Measurements from ENCODE around the gene PRR7. TPM values are rescaled to one million over a fixed set of nuclear protein-coding genes. Genes with fewer than 3 reads are reported as not detected.

The PRR7 gene
- total RNA-seq, 1 experiment from 2014 or later: 4.7 TPM

DNA sequence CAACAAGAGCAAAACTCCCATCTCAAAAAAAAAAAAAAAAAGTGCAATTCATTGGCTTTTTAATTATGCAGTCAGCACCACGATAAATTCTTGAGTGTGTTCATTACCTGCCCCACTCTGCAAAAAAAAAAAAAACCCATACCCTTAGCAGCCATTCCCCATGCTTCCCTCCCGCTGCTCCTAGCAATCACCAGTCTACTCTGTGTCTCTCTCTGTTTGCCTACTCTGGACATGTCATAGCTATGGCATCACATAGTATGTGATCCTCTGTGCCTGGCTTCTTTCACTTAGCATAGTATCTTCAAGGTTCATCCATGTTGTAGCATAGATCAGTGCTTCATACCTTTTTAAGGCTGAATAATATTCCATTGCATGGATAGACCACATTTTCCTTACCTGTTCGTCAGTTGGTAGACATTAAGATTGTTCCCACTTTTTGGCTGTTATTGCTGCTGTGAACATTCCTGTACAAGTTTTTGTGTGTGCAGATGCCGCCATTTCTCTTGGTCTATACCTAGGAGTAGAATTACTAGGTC is 7.0 kb upstream of the PRR7 start:
- ChIA-PET CTCF (no interaction called here), POLR2A (no interaction called here)
- H3K27me3 ChIP-seq (replicated peaks; ENCODE audit: control insufficient read depth, insufficient read depth, low read length): no peaks in the 10 kb centered on the region
- H3K4me3 ChIP-seq (ENCODE audit: low read depth, low read length): no peak overlapping the region
- Mint-ChIP-seq H3K27me3 (ENCODE audit: insufficient read depth, unreplicated experiment) (no peaks in the 10 kb centered on the region), H3K27ac (ENCODE audit: unreplicated experiment) (no peak overlapping the region), H3K4me1 (ENCODE audit: low read depth, unreplicated experiment) (peaks cover 5% of the 10 kb centered on the region), H3K4me3 (ENCODE audit: unreplicated experiment) (no peak overlapping the region), H3K9me3 (ENCODE audit: unreplicated experiment) (no peaks in the 10 kb centered on the region), H3K36me3 (ENCODE audit: insufficient read depth, unreplicated experiment) (peaks cover 58% of the 10 kb centered on the region)
- 0 out of 2 replicates have a peak, but pooled peaks cover 3% of the 10 kb centered on the region for H3K4me1 ChIP-seq
- intact Hi-C loops (cut with micrococcal nuclease; ENCODE audit: unreplicated experiment): no loop called here
- DNase-seq: no peak
- no TSS peak for BruUV-seq (replicated peaks)
- TF ChIP-seq, protein P1, sequence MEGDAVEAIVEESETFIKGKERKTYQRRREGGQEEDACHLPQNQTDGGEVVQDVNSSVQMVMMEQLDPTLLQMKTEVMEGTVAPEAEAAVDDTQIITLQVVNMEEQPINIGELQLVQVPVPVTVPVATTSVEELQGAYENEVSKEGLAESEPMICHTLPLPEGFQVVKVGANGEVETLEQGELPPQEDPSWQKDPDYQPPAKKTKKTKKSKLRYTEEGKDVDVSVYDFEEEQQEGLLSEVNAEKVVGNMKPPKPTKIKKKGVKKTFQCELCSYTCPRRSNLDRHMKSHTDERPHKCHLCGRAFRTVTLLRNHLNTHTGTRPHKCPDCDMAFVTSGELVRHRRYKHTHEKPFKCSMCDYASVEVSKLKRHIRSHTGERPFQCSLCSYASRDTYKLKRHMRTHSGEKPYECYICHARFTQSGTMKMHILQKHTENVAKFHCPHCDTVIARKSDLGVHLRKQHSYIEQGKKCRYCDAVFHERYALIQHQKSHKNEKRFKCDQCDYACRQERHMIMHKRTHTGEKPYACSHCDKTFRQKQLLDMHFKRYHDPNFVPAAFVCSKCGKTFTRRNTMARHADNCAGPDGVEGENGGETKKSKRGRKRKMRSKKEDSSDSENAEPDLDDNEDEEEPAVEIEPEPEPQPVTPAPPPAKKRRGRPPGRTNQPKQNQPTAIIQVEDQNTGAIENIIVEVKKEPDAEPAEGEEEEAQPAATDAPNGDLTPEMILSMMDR (IDR thresholded peaks at IDR 0.05; ENCODE audit: insufficient read depth in 1 of 2, low read depth in 1 of 2, low read length in 1 of 2, severe bottlenecking in 1 of 2, unreplicated experiment in 1 of 2): no peak
- no peaks in the 10 kb centered on the region for H3K9me3 ChIP-seq
- peaks cover 5% of the 10 kb centered on the region for H3K36me3 ChIP-seq (ENCODE audit: control insufficient read depth, insufficient read depth, low read length)

DNA sequence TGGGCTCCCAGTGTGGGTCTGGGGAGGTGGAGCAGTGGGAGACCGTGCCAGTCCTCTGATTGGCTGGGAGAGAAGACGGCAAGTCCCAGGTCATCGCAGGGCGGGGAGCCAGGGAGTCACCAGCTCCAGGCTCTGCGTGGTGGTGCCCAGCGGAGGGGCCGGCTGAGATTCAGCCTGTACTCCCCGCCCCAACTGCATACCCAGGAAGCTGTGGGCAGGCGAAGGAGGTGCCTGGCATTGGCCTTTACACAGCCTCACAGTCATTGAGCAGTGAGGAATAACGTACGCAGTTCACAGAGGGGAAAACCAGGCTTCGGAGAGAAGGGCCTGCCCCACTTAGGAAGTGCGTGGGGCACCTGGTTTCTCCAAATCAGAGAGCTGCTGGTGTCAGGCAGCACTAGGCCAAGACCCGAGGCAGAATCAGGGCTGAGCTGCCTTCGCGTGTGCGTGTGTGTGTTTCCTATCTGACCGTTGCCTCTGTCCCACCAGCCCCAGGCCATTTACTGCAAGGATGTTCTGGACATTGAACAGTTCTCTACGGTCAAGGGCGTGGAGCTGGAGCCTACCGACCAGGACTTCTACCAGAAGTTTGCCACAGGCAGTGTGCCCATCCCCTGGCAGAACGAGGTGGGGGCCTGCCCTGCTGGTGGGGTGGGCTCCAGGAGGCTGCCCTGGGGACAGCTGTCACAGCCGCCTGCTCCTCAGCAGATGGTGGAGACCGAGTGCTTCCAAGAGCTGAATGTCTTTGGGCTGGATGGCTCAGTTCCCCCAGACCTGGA is 6.2 kb upstream of the PRR7 start:
- peaks cover 8% of the 10 kb centered on the region for H3K4me1 Mint-ChIP-seq (ENCODE audit: low read depth, unreplicated experiment)
- 0 out of 2 replicates have a peak, but pooled peaks cover 3% of the 10 kb centered on the region for H3K4me1 ChIP-seq
- no peak overlapping the region for H3K4me3 Mint-ChIP-seq (ENCODE audit: unreplicated experiment)
- TF ChIP-seq, protein P1 (IDR thresholded peaks at IDR 0.05; ENCODE audit: insufficient read depth in 1 of 2, low read depth in 1 of 2, low read length in 1 of 2, severe bottlenecking in 1 of 2, unreplicated experiment in 1 of 2): no peak
- H3K27me3 ChIP-seq (replicated peaks; ENCODE audit: control insufficient read depth, insufficient read depth, low read length): no peaks in the 10 kb centered on the region
- intact Hi-C loops (cut with micrococcal nuclease; ENCODE audit: unreplicated experiment): no loop called here
- no peaks in the 10 kb centered on the region for H3K27me3 Mint-ChIP-seq (ENCODE audit: insufficient read depth, unreplicated experiment)
- H3K9me3 ChIP-seq: no peaks in the 10 kb centered on the region
- POLR2A ChIA-PET: no interaction called here
- H3K36me3 Mint-ChIP-seq (ENCODE audit: insufficient read depth, unreplicated experiment): peaks cover 66% of the 10 kb centered on the region
- DNase-seq: no peak
- H3K36me3 ChIP-seq (ENCODE audit: control insufficient read depth, insufficient read depth, low read length): peaks cover 2% of the 10 kb centered on the region
- H3K27ac Mint-ChIP-seq (ENCODE audit: unreplicated experiment): no peak overlapping the region
- CTCF ChIA-PET: no interaction called here
- no peak overlapping the region for H3K4me3 ChIP-seq (ENCODE audit: low read depth, low read length)
- no TSS peak for BruUV-seq (replicated peaks)
- no peaks in the 10 kb centered on the region for H3K9me3 Mint-ChIP-seq (ENCODE audit: unreplicated experiment)

DNA sequence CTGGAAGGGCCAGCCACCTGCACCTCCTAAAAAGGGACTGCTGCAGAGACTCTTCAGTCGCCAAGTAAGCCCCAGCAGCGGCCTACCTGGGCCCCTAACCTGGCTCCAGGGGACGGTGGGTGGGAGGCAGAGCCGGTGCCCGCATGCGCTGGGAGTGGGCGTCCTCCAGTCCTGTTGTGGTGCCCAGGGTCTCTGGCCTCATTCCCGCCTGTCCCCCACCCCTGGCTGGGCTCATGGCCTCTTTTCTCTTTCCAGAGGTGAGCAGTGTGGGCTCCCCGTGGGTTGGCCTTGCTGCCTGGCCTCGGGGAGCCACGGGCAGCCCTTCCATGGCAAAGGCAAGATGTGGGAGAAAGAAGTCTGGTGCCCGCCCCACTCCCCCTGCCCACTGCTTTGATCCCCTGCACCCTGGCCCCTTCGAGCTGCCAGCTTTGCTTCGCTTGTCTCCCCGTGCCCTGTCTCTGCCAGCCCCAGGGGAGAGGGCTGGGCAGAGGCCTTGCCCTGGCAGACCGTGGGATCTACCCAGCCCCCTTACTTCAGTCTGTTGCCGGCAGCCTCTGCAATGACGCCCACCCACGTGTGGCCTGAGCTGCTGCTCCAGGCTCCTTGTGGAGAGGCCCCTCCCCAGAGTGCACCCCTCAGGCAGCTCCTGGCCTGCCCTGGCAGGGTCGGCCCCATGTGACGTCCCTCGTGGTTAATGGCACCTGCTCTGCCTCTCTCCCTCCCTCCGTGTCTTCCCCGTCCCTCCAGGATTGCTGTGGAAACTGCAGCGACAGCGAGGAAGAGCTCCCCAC is 5.4 kb upstream of the PRR7 start:
- Mint-ChIP-seq H3K27me3 (ENCODE audit: insufficient read depth, unreplicated experiment) (peaks cover 6% of the 10 kb centered on the region), H3K27ac (ENCODE audit: unreplicated experiment) (no peak overlapping the region), H3K4me1 (ENCODE audit: low read depth, unreplicated experiment) (peaks cover 8% of the 10 kb centered on the region), H3K36me3 (ENCODE audit: insufficient read depth, unreplicated experiment) (peaks cover 66% of the 10 kb centered on the region), H3K9me3 (ENCODE audit: unreplicated experiment) (no peaks in the 10 kb centered on the region), H3K4me3 (ENCODE audit: unreplicated experiment) (no peak overlapping the region)
- H3K4me3 ChIP-seq (ENCODE audit: low read depth, low read length): no peak overlapping the region
- no peaks in the 10 kb centered on the region for H3K9me3 ChIP-seq
- CTCF ChIA-PET: interaction anchor here (1.1 kb wide), 1 partner anchor 36 kb away, joined by 3 read pairs; no protein-coding TSS in a partner anchor
- no peak for DNase-seq
- BruUV-seq (replicated peaks): no TSS peak
- H3K4me1 ChIP-seq: peaks cover 6% of the 10 kb centered on the region; the same call in 1 of the 2 replicates
- intact Hi-C loops (cut with micrococcal nuclease; ENCODE audit: unreplicated experiment): no loop called here
- TF ChIP-seq, protein P1 (IDR thresholded peaks at IDR 0.05; ENCODE audit: insufficient read depth in 1 of 2, low read depth in 1 of 2, low read length in 1 of 2, severe bottlenecking in 1 of 2, unreplicated experiment in 1 of 2): no peak
- POLR2A ChIA-PET: interaction anchor here (0.6 kb wide), 1 partner anchor 16 kb away, joined by 3 read pairs; no protein-coding TSS in a partner anchor
- H3K36me3 ChIP-seq (ENCODE audit: control insufficient read depth, insufficient read depth, low read length): peaks cover 2% of the 10 kb centered on the region
- H3K27me3 ChIP-seq (replicated peaks; ENCODE audit: control insufficient read depth, insufficient read depth, low read length): no peaks in the 10 kb centered on the region
